Measurements from ENCODE around the gene CUL7. TPM values are rescaled to one million over a fixed set of nuclear protein-coding genes. Genes with fewer than 3 reads are reported as not detected.

Gene CUL7
- total RNA-seq, 1 experiment from 2014 or later = 34.1 TPM

DNA sequence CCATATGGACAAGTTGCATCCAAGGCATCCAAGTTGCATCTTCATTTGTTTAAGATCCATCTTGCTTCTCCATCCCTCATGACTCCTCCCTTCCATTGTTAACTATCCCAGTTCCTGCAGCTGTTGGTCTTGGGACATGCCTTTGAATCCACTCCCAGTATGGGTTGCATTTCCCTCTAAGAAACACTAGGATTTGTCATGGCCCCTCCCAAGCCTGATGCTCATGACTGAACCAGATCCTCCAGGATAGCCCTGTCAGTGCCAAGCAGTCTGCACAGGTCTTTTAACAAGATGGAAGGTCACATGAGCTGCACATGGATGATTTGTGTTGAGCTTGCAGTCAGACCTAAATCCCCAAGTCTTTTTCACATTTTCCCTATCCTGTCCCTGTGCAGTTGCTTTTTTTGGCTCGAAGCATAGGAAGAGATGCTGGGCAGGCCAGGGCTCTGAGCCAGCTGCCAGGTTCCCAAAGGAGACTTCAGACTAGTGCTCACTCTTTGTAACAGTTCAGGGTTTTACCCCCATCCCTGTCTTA is 65.1 kb downstream of the CUL7 start (continued):
- TF ChIP-seq JUND (IDR thresholded peaks at IDR 0.05) = no peak
- TF ChIP-seq POLR2AphosphoS5 (IDR thresholded peaks at IDR 0.05; ENCODE audit: low read depth, low read length) = no peak
- TF ChIP-seq, protein P1, sequence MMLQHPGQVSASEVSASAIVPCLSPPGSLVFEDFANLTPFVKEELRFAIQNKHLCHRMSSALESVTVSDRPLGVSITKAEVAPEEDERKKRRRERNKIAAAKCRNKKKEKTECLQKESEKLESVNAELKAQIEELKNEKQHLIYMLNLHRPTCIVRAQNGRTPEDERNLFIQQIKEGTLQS (IDR thresholded peaks at IDR 0.05) = no peak
- TF ChIP-seq YY1 (IDR thresholded peaks at IDR 0.05; ENCODE audit: extremely low read depth, insufficient replicate concordance, low read depth, low read length) = no peak
- TF ChIP-seq SP1 (IDR thresholded peaks at IDR 0.05; ENCODE audit: low read depth) = no peak

Other genes starting within 250 kb of the CUL7 start
- gene RPL7L1, start 174.2 kb downstream of the CUL7 start, total RNA-seq (2021; ENCODE audit: unreplicated experiment) = 125 TPM
- gene PTCRA, start 137.8 kb downstream of the CUL7 start, total RNA-seq (2021; ENCODE audit: unreplicated experiment) = not detected
- 49.1 TPM for gene CNPY3, start 124.4 kb downstream of the CUL7 start, total RNA-seq (2021; ENCODE audit: unreplicated experiment)
- 0.57 TPM for gene GNMT, start 93.1 kb downstream of the CUL7 start, total RNA-seq (2021; ENCODE audit: unreplicated experiment)
- gene PEX6, start 74.7 kb downstream of the CUL7 start, total RNA-seq (2021; ENCODE audit: unreplicated experiment) = 21.4 TPM
- 49.6 TPM for gene PPP2R5D, start 69.3 kb downstream of the CUL7 start, total RNA-seq (2021; ENCODE audit: unreplicated experiment)
- gene MEA1, start 39.9 kb downstream of the CUL7 start, total RNA-seq (2021; ENCODE audit: unreplicated experiment) = 64.8 TPM
- gene KLHDC3, start 39.6 kb downstream of the CUL7 start, total RNA-seq (2021; ENCODE audit: unreplicated experiment) = 67.2 TPM
- gene RRP36, start 32.2 kb downstream of the CUL7 start, total RNA-seq (2021; ENCODE audit: unreplicated experiment) = 63.4 TPM
- 123 TPM for gene MRPL2, start 5.6 kb upstream of the CUL7 start, total RNA-seq (2021; ENCODE audit: unreplicated experiment)
- gene KLC4, start 5.8 kb upstream of the CUL7 start, total RNA-seq (2021; ENCODE audit: unreplicated experiment) = 16.2 TPM
- 105 TPM for gene PTK7, start 22.5 kb upstream of the CUL7 start, total RNA-seq (2021; ENCODE audit: unreplicated experiment)
- gene SRF, start 117.4 kb upstream of the CUL7 start, total RNA-seq (2021; ENCODE audit: unreplicated experiment) = 28.1 TPM
- 36.5 TPM for gene CUL9, start 128.3 kb upstream of the CUL7 start, total RNA-seq (2021; ENCODE audit: unreplicated experiment)
- gene DNPH1, start 175.6 kb upstream of the CUL7 start, total RNA-seq (2021; ENCODE audit: unreplicated experiment) = 117 TPM
- gene TTBK1, start 189.6 kb upstream of the CUL7 start, total RNA-seq (2021; ENCODE audit: unreplicated experiment) = not detected
- not detected for gene SLC22A7, start 244.4 kb upstream of the CUL7 start, total RNA-seq (2021; ENCODE audit: unreplicated experiment)

Measured in HCT116 (cell line).